RWPE2 (cell line): ENCODE measurements around the gene RPAIN.

Source experiments
- ATAC-seq: fragments of 200-7000 bp; cut with Tn5 transposase; 3 replicates; pipeline ENCODE4 v1.9.1; 2021; ENCODE audit warnings: low read depth
- DNase-seq: peaks from one replicate; pipeline ENCODE4 v3.0.0-alpha.2; 2020; ENCODE audit warnings: low spot score
- H3K27ac ChIP-seq: fragments of 450-650 bp; 2 replicates; pipeline ENCODE4 v1.5.1; 2017; ENCODE audit warnings: mild to moderate bottlenecking; ENCODE audit not compliant: poor library complexity, severe bottlenecking
- H3K27me3 ChIP-seq: fragments of 250-450 bp; sonication (Bioruptor Pico); 2 replicates; pipeline ENCODE4 v1.5.1; 2021; ENCODE audit warnings: mild to moderate bottlenecking, moderate library complexity; ENCODE audit not compliant: insufficient read depth, poor library complexity, severe bottlenecking
- H3K36me3 ChIP-seq: fragments of 250-450 bp; sonication (Bioruptor Pico); 2 replicates; pipeline ENCODE4 v1.5.1; 2020; ENCODE audit warnings: low read depth, mild to moderate bottlenecking, moderate library complexity
- H3K4me1 ChIP-seq: fragments of 250-450 bp; sonication (Bioruptor Pico); 2 replicates; pipeline ENCODE4 v1.5.1; 2021; ENCODE audit warnings: mild to moderate bottlenecking, moderate library complexity; ENCODE audit not compliant: insufficient read depth, poor library complexity, severe bottlenecking
- H3K4me3 ChIP-seq: fragments of 250-450 bp; sonication (Bioruptor Pico); 2 replicates; pipeline ENCODE4 v1.5.1; 2021; ENCODE audit warnings: mild to moderate bottlenecking, moderate library complexity; ENCODE audit not compliant: severe bottlenecking
- H3K9me3 ChIP-seq: fragments of 250-450 bp; sonication (Bioruptor Pico); 2 replicates; pipeline ENCODE4 v1.5.1; 2021; ENCODE audit warnings: mild to moderate bottlenecking, moderate library complexity; ENCODE audit not compliant: severe bottlenecking
- TF ChIP-seq, protein P1 (sequence below): fragments of 450-650 bp; IDR thresholded peaks from one replicate; pipeline ENCODE4 v1.5.1; 2017; ENCODE audit warnings: mild to moderate bottlenecking, moderate library complexity; ENCODE audit not compliant: poor library complexity, severe bottlenecking

The RPAIN gene

DNA sequence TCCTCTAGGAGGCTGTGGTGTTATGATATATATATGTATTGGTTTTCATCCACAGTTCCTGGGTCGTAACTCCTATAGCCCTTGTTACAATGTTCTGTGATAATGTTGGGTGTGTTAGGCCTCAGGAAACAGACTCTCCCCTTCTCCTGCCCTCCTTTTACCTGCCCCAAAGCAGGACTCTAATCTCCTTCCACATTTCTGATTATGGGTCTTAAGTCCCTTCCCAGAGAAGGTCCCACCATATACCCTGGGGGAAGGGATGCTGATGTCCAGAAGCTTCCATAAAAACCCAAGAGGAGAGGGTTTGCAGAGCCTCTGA, 19.4 kb downstream of the RPAIN start:
- Histone ChIP-seq H3K27ac (no peak overlapping the region), H3K27me3 (no peaks in the 10 kb centered on the region), H3K9me3 (no peaks in the 10 kb centered on the region), H3K36me3 (peaks cover 53% of the 10 kb centered on the region), H3K4me3 (peak overlapping the region; percentile 80), H3K4me1 (peaks cover 7% of the 10 kb centered on the region)
- no peak for ATAC-seq
- TF ChIP-seq, protein P1, sequence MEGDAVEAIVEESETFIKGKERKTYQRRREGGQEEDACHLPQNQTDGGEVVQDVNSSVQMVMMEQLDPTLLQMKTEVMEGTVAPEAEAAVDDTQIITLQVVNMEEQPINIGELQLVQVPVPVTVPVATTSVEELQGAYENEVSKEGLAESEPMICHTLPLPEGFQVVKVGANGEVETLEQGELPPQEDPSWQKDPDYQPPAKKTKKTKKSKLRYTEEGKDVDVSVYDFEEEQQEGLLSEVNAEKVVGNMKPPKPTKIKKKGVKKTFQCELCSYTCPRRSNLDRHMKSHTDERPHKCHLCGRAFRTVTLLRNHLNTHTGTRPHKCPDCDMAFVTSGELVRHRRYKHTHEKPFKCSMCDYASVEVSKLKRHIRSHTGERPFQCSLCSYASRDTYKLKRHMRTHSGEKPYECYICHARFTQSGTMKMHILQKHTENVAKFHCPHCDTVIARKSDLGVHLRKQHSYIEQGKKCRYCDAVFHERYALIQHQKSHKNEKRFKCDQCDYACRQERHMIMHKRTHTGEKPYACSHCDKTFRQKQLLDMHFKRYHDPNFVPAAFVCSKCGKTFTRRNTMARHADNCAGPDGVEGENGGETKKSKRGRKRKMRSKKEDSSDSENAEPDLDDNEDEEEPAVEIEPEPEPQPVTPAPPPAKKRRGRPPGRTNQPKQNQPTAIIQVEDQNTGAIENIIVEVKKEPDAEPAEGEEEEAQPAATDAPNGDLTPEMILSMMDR = no peak
- DNase-seq = no peak

DNA sequence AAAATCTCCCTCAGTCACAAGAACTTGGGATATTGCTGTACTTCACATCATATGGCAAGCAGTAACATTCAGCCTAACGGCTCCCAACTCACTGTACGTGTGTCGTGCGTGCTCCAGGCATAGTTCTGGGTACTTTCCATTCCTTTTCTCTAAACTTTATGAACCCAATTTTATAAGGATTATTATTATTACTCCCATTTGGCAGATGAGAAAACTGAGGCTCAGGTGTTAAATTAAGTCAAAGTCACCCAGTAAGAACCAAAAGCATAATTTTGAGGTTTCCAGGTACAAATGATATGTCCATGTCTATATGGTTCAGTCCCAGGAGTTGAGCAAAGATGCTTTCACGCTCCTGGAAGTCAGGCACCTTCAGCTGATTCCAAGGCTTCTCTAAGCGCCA, 23.7 kb downstream of the RPAIN start:
- ATAC-seq (no peak), DNase-seq (no peak)
- TF ChIP-seq, protein P1 = no peak
- Histone ChIP-seq H3K4me1 (no peaks in the 10 kb centered on the region), H3K36me3 (peaks cover 54% of the 10 kb centered on the region), H3K4me3 (no peak overlapping the region), H3K9me3 (no peaks in the 10 kb centered on the region), H3K27ac (no peak overlapping the region), H3K27me3 (no peaks in the 10 kb centered on the region)

DNA sequence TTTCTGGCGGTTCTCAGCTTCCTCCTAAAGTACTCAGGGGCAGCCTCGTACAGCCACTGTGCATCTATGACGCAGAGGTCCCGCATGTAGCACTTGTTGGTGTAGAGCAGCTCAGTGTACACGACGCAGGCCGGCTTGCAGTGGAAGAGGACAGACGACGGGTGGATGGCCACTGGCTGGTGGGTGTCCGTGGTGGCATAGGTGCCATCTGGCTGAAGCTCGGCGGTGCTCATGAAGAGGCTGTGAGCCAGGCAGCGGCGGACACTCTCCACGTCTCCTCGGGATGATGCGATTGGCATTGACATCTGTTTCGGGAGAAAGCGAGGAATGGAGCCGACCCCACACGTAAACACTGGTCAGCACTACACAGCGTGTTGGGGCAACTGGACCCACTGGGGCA, 24.2 kb downstream of the RPAIN start:
- no peak for DNase-seq
- Histone ChIP-seq H3K27ac (no peak overlapping the region), H3K4me3 (no peak overlapping the region), H3K4me1 (no peaks in the 10 kb centered on the region), H3K9me3 (no peaks in the 10 kb centered on the region), H3K27me3 (no peaks in the 10 kb centered on the region), H3K36me3 (peaks cover 59% of the 10 kb centered on the region)
- ATAC-seq = no peak
- TF ChIP-seq, protein P1 = no peak

DNA sequence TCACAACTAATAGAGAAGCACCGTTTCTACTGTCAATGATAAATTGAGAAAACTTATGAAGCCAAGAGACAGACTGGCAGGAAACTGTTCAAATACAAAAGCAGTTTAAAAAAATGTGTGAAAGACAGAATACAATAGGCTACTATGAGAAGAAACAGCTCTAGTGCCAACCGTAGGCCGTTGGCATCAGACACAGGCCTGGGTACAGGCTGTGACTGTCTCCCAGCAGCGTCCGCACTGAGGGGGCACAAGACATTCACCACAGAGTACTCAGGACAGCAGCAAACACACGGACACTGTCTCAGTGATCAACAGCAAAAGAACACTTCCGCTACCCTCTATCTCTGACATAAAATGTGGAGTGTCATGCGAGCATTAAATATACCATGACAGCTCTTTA, 26.8 kb downstream of the RPAIN start:
- Histone ChIP-seq H3K9me3 (no peaks in the 10 kb centered on the region), H3K4me3 (no peak overlapping the region), H3K4me1 (no peaks in the 10 kb centered on the region), H3K27me3 (no peaks in the 10 kb centered on the region), H3K27ac (no peak overlapping the region), H3K36me3 (peaks cover 85% of the 10 kb centered on the region)
- TF ChIP-seq, protein P1 = no peak
- ATAC-seq (no peak), DNase-seq (no peak)

DNA sequence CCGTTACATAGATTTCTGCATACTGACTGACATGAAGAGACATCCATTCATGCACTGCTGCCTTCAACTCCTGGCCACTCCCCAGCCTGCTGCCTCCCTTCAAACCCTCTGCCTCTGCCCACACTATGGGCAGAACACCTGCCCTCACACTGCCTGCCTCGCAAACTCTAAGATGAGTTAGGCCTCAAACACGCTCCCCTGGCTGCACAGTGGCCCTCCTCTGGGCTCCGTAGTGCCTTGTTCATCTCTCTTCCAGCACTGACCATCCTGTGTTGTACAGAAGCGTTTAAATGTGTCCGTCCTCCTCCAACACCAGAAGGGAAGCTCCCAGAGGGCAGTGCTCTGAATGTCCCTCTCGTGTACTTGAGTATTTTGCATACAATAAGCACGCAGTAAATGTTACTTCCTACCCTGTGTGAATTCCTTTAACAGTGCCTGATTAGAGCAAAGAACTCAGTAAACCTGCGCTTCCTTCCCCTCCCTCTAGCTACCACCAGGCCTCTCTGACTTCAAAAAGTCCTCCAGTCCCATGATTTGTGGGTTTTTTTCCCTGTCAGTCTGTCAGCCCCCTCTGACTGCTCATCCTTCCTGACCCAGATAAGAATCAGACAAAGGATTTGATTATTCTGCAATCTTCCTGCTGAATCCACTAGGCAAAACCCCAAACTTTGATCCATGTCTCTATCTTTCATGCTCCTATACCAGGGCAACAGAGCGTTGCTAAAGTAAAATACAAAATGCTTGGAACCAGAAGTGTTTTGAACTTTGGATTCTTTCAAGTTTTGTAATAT, 44.9 kb downstream of the RPAIN start:
- Histone ChIP-seq H3K36me3 (peaks cover 30% of the 10 kb centered on the region), H3K4me3 (no peak overlapping the region), H3K9me3 (no peaks in the 10 kb centered on the region), H3K27me3 (no peaks in the 10 kb centered on the region), H3K4me1 (peaks cover 9% of the 10 kb centered on the region), H3K27ac (no peak overlapping the region)
- ATAC-seq (no peak), DNase-seq (no peak)
- TF ChIP-seq, protein P1 = no peak
